Activated T-helper 1 cell treated with anti-CD3 and anti-CD28 coated beads, Interleukin-2, amount 50 U/mL, for 16 hours (primary cell): ENCODE data around the gene RGL1.

Source experiments
- DNase-seq, 2 donors: peaks; one replicate each; pipeline ENCODE4 v3.0.0-alpha.2; 2020; ENCODE audit warnings: low read depth in 1 of 2, low spot score in 1 of 2

RGL1 gene

DNA sequence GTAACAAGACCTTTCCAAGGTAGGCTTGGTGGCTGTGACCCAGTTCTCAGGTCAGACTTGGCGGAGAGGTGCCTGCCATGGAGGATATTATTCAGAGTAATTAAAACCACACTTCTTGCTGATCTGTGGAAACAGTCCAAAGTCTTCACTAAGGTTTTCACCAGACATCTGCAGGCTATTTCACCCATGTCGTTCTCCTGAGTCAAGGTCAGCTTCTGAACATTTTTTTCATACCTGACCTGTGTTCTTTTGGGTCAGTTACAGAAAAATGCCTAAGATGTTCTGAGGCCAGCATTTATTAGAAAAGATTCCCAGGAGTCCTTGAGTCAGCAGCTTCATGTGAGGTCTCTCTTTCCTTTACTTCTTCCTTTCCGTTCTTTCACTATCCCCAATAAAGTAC is 54.9 kb downstream of the RGL1 start:
- no peak for DNase-seq

DNA sequence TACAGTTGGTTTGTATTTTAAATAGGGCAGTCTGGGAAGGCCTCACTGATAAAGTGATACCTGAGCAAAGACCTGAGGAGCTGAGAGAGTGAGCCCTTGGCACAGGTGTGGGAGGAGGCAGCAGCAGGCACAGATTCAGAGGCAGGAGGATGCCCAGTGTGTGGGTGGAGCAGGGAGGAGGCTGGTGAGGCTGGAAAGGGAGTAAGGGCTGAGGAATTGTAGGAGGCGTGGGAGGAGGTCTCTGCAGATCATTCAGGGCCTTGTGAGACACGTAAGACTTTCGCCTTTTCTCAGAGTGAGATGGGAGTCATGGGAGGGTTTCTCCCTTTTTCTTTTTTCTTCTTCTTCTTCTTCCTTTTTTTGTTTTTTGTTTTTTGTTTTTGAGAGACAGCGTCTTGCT is 58.0 kb downstream of the RGL1 start:
- no peak for DNase-seq

DNA sequence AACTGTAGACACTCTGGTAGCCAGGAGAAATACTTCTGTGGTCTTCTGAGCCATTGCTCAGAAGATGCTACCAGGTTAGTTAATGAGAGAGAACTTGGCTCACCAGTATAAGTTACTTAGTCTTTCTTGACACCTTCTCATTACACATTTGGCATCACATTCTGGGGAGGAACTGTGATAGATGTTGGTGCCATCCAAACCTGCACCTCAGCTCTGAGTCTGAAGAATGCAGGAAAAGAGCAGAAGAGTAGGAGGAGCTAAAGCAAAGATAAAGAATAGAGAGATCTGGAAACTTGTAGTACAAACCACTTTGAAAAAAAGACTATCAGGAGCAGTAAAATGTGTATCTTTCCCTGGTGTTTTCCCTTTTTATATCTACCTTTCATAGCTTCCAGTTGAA is 58.9 kb downstream of the RGL1 start:
- no peak for DNase-seq

DNA sequence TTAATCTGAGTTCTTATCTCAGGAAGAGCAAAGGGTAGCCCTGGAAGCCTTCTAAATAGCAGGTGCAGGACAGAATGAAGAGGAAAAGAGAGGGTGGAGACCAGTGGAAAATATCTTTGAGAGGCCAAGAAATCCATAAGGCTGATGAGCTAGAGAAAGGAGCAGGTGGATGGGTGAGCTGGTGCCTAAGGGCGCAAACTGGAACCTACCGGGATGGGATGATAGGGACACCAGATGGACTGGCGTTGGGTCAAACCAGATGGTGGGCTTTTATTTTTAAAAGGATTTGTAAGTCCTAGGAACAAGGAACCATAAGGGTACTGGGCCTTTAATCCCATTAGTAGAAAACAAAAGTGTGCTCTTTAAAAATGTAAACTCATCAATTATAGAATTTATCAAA is 59.7 kb downstream of the RGL1 start:
- no peak for DNase-seq

DNA sequence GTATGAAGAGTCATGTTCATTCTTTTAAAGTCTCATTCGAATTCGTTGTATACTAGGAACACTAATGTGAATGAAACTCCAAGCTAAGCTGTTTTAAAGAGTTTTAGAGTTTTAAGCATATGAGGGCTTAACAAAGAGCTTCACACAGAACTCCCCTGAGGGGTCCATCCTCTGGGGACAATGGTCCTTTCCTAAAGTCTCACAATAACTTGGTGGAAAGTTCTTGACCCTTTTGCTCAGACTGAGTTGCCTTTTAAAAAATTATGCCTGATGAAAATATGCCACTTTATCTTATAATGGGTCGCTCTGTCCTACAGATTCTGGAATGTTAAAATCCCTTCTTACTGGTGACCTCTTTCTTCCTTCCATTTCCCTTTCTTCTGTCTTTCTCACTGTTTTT is 64.3 kb downstream of the RGL1 start:
- DNase-seq: no peak

DNA sequence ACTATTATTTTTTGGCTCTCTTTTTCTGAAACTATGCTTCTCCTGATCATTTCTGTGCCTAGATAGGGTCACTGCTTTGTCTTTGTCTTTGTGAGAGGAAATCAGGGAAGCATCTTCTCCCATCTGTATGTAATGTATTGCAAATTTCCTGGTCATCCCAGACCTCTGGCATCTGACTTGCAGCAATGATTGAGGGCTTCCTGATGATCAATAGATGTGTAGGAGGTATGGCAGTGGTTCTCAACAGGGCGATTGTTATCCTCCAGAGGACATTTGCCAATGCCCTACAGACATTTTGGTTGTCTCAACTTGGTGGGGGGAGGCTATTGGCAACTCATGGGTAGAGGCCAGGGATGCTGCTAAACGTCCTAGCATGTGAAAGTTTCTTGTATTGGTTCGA is 64.7 kb downstream of the RGL1 start:
- no peak for DNase-seq

DNA sequence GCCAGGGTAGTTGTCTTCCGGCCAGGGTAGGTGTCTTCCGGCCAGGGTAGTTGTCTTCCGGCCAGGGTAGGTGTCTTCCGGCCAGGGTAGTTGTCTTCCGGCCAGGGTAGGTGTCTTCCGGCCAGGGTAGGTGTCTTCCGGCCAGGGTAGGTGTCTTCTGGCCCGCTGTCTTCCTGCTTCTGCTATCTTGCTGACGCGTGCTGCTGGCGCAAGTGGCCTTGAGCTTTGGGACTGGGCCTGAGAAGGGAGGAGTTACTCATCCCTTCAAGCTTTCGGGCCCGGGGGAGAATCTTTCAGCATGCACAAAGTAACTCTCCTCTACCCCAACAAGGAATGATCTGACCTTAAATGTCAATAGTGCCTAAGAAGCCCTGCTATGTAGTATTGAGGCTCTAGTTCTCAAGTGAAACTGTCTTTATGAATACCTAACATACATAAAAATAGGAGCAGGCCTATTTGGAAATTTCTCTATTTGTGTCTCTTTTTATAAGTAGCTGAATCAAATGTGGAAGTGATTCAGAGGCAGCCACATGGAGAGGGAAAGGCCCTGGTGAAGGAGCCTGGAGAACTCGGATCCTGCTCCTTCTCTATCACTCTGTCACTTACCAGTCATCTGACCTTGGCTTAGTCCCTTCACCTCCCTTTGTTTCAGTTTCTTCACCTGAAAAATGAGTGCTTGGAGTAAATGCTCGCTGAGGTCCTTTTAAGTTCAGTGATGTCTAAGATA is 65.6 kb downstream of the RGL1 start:
- DNase-seq: no peak

DNA sequence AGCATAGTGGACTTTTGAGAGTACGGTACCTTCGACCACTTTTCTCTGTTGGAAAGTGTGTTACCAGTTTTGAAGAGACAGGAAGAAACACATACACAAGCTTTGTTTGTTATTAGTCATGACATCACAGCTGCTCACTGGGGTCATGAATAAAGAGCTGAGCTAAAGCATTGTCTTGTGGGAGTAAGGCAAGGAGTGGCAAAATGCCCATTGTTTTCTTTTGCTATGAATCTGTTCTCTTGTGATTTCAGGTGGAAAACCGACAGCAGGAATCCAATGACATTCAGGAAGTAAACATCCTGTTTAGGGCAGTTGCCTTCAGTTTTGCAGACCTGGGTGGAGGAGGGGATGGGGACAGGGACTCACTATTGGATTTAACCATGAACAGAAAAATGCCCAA is 66.2 kb downstream of the RGL1 start:
- no peak for DNase-seq

DNA sequence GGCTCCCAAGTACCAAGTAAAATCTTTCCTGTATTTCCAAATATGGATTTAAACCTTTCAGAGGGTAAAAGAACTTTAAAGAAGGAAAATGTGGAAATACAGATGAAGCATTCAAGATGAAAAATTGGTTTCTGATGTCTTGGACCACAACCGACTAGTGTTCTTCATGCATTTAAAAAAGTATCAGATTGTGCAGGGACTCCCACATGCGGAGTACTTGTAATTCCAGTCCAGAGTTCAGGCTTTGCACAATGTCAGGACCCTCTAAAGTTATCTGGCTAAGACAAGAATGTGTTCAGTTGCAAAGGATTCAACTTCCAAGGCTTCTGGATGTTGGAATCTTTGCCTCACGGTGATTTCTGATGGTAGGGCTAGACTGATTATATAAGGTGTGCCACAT is 66.7 kb downstream of the RGL1 start:
- DNase-seq: no peak

DNA sequence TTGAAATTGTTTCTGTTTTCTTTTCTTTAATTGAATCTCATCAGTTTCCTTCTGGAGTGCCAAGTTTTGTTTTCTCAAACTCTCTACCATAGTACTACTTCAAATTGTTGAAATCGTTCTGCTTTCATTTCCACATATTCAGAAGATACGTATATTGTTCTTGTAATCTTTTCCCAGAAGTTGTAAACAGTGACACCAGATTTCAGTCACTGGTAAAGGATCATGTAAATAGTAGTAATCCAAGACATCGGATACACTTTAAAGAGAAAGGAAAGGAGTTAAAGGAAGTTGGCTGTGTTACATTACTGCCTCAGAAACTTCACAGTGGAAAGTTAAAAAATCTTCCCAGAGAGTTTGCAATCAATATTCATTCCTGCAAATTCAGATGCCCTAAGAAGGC is 67.5 kb downstream of the RGL1 start:
- DNase-seq: no peak

DNA sequence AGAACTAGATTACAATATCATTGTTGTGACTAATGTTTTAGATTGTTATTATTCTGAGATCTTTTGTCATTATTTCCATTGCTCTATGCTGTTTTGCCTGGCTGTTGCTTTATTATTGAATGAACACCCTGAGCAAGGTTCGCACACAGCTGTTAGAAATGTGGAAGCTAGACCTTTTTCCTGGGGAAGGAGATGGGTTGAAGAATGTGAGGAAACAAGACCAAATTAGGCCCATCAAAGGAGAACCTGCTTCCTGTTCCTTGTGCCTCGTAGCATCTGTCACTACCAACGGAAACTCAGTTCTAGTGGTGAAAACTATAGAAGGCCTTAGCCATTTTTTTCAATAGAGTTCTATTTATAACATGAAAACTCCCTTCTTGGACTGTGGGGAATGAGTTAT is 68.7 kb downstream of the RGL1 start:
- DNase-seq: no peak

DNA sequence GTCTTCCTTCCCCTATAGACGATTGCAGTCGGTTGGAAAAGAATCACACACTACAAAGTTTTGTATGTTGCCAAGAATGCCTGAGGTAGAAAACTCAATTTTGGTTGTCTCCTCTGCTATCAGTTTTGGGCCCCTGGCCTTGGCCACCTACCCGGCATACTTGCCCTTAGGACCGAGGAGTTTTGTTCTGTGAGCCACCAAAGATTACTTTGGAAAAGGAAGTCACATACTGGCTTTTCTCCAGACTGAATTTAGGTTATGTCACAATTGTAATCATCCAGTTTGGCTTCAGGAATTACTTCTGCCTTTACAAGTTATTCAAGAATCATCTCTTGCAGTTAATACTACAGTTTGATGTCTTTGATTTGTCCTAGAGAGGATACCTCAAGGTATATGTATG is 71.4 kb downstream of the RGL1 start:
- no peak for DNase-seq

DNA sequence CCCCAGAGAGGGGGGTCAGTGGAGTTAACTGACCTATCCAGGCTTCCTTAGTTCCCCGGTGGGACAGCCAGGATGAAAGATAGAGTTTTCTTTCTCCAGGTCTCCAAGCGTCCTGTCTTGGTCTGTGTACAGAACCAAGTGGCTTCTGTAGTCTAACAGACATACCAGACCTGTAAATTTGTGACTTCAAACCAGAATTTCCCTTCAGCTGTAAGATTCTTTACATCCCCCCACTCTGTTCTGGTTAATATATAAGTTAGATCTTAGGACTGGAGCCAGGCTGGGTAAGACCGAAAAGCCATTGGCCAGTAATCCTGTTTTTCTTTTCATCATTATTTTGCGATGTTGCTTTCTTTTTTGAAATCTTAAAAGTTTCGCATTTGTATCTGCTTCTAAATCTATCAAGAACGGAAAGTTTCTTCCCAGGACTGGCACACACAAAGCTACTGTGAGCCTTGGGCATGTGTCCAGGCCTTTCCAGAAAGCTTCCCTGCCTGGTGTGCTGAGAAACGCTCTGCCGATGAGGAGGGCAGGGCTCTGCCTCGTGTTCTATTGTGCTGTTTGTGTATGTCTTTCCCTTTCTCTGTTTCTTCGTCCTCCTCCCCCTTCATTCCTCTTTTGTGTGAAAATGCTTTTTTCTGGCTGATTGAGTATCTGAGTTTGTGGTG is 72.3 kb downstream of the RGL1 start:
- DNase-seq: no peak

DNA sequence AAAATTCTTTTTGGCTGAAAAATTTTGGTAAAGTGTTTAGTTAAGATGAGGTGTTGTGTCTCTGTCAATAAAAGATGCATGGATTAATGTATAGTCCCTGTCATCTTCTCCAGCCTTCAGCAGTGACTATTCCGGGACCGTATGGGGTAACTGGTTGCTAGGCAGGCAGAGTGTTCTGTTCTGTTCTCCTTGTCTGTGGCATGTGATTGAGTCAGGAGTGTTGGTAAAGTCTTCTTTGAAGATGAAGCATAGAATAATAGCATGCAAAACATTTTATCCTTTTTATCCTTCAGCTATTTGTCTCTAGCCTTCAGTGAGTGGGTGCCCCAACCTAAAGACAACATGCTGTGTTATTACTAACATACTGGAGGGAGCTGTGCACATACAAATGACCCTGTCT is 74.6 kb downstream of the RGL1 start:
- no peak for DNase-seq

DNA sequence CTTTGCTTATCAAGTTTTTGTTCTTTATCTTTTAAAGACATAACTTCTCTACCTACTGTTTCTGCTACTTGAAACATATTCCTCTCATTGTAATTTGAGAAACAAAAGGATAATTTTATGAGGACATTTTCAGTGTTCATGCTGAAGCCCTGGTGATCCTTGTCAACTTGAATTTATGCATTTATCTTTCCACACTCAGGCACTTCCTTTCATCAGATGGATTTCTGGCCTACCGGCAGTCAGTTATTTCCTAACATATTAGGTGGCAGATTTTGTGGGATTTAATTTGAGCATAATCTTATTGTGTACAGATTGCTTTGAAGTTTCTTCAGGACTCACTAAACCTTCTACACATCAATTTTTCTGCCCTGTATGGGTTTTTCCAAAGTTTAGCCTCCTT is 75.0 kb downstream of the RGL1 start:
- DNase-seq: no peak

DNA sequence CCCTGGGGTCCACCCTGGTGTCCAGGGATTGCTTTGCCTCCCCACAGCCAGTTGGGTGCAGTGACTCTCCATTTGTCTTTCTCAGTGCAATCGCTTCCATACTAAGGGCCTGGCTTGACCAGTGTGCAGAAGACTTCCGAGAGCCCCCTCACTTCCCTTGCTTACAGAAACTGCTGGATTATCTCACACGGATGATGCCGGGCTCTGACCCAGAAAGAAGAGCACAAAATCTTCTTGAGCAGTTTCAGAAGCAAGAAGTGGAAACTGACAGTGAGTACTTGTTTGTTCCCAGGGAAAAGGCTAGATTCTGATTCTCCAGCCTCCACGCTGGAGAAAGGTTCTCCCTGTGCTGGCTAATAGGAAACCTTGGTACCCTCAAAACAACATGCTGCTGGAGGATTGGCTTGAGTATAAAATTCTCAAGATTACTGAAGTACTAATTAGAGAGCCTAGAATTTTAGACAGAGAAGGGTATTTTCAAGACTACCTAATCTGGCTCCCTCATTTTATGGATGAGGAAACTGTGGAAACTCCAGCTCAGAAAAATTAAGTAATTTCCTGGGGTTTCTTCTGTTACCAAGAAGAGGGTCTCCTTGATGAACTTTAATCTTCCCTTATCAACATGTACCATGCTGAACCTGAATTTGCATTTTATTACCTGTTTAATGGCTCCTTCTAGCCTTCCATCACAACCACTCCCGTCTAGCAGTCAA is 75.8 kb downstream of the RGL1 start:
- no peak for DNase-seq

DNA sequence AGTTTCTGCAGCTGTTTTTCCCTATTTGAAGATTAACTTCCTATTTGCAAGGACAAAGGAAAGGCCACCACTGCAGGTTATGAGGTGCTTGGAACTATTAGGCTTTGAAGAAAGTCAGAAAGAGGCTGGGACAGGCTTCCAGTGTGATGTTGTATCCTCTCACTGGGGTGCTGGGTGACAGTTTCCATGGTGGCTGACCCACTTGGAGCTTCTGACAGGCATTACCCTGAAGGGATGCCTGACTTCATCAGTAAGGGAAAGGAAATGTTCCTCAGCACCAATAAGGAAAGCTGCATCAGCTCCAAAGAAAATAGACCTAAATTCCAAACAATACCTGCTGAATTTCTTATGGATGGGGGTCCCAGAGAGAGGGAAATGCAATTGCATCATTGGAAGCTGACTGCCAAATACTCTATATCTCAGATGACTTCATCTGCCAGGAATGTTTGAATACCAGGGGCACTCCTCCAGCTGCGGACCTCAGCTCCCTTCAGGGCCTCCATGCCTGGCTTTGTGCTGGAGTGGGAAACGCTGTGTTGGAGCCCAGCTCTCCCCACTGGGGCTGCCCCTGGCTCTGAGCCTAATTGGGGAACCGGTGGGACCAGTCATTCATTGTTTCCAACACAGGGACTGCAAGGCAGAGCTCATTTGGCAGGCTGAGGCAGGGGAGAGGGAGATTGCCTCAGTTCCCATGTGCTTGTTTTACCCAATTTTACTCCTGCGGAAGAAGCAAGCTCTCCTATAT is 76.6 kb downstream of the RGL1 start:
- no peak for DNase-seq

DNA sequence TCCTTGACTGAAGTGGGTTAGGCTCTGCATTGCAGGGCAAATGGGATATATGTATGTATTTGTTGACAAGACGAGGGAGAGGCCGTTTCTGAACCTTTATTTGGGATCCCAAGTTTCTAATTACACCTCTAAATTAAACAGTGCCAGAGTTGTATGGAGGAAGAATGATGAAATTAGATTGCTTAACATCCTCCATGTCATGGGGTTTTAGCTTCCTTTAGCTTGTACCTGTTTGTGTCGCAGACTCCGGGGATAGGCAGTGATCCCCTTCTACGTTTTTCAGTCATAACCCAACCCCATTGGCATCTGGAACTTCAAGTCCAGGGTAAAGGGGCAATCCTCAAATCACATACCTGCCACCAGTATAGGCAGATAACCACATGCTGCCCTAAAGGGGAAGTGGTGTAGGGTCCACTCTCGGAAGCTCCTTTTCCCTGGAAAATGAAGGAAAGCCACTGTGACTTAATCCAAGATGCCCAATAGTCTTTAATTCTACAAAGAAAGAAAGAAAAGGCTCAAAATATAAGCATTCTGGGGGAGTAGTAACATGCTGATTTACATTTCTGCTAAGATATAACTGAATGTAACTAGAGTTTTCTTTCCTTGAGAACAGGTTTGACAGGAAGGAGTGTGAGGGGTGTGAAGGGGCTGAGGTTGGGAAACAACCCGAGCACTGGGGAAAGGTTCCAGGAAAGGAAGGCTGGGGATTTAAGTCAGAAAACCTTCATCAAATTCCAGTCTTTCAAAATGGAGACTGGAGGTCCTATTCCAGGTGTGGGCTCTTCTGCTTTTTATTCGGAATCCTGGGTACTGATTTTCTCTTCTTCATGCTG is 77.6 kb downstream of the RGL1 start:
- no peak for DNase-seq

DNA sequence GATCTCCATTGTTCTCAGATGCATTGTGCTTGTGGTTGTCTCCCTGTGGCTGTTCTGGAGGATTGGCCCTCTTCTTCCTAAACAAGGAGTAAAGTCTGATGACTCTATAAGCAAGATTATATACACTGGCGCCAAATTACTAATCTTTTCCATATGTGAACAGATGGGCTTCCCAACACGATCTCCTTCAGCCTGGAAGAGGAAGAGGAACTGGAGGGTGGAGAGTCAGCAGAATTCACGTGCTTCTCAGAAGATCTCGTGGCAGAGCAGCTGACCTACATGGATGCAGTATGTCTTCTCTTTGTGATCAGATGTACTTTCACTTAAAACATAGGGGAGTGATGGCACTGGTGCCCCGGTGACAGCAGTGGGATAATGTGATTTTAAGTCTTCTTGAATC is 78.7 kb downstream of the RGL1 start:
- no peak for DNase-seq

DNA sequence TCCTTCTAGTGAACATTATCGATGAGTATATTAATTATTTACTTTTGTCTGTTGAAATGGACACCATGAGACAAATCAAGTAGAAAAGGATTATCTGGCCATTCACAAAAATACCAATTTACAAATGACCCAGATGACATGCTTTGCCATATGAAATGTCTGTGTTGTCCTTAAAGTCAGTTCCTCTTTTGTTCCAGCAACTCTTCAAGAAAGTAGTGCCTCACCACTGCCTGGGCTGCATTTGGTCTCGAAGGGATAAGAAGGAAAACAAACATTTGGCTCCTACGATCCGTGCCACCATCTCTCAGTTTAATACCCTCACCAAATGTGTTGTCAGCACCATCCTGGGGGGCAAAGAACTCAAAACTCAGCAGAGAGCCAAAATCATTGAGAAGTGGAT is 79.6 kb downstream of the RGL1 start:
- DNase-seq: no peak

DNA sequence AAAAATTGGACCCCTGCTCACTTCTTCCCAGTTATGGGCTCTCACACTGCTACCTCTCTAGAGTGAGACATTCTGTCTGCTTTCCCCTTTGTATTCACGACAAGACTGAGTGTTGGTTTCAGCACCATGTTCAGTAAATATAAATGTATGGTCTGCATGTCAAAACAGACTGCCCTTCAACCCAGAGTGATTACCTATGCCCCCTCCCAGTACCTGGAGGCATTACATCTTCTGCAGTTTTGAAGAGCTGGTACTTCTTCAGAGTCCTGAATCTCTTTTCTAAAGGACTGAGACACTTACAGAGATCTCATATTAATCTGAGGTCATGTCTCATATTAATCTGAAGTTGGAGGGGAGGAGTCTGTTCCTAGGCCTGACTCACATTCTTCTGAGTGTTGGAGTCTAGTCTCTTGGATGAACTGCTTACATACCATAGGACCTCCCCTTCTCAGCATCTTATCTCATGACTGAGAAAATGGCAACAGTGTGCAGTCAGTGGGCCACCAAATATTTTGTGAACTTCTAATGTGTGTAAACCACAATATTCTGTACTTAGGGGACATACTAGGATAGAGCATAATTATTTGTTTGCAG is 80.3 kb downstream of the RGL1 start:
- no peak for DNase-seq
